ENCODE results near the gene ACO2. TPM values are rescaled to one million over a fixed set of nuclear protein-coding genes. Genes with fewer than 3 reads are reported as not detected.

ACO2 gene
- polyA plus RNA-seq, 1 of the 3 experiments (the other 2 are of a cell fraction): 47.0 TPM

GRCh38 chr22:41481131-41481830 lies 12.4 kb downstream of the ACO2 start:
- TF ChIP-seq REST (IDR thresholded peaks at IDR 0.05; ENCODE audit: low read depth, low read length) (no peak), MXI1 (IDR thresholded peaks at IDR 0.05; ENCODE audit: low read depth, low read length) (no peak), TAF1 (IDR thresholded peaks at IDR 0.05; ENCODE audit: borderline replicate concordance, low read depth, low read length) (no peak), RXRA (IDR thresholded peaks at IDR 0.05; ENCODE audit: borderline replicate concordance, low read depth) (no peak), RAD21 (IDR thresholded peaks at IDR 0.05; ENCODE audit: low read length) (no peak), FOXJ3 (CRISPR knock-in tag; IDR thresholded peaks at IDR 0.05) (no peak), RCOR1 (IDR thresholded peaks at IDR 0.05; ENCODE audit: low read length) (no peak), ZBTB33 (IDR thresholded peaks at IDR 0.05; ENCODE audit: borderline replicate concordance, low read depth) (no peak), RFX5 (IDR thresholded peaks at IDR 0.05; ENCODE audit: low read length) (no peak), SMC3 (IDR thresholded peaks at IDR 0.05; ENCODE audit: low read depth, low read length) (no peak), YY1 (IDR thresholded peaks at IDR 0.05; ENCODE audit: low read depth) (no peak), PBX3 (IDR thresholded peaks at IDR 0.05) (no peak), FOXM1 (IDR thresholded peaks at IDR 0.05; ENCODE audit: low read depth) (no peak), TEAD4 (IDR thresholded peaks at IDR 0.05; ENCODE audit: borderline replicate concordance, insufficient read depth) (no peak), JUND (IDR thresholded peaks at IDR 0.05) (no peak)
- POLR2A ChIA-PET: no interaction called here
- no peaks in the 10 kb centered on the region for H3K9me2 ChIP-seq
- no peaks in the 10 kb centered on the region for H3K27me3 ChIP-seq (ENCODE audit: insufficient read depth)
- no peaks in the 10 kb centered on the region for H3K9me3 ChIP-seq
- H3F3A ChIP-seq (replicated peaks; ENCODE audit: insufficient read depth): no peaks in the 10 kb centered on the region
- no peak overlapping the region for H3K4me2 ChIP-seq
- H3K36me3 ChIP-seq (replicated peaks in 1 of 2; ENCODE audit: control insufficient read depth in 1 of 2, insufficient read depth in 2 of 2, low read length in 1 of 2): no peaks in the 10 kb centered on the region
- WGBS (ENCODE audit: low lambda C conversion rate): 95% methylated on average over 8 of the region's 15 CpGs
- H3K4me1 ChIP-seq (ENCODE audit: control insufficient read depth in 1 of 2, insufficient read depth in 2 of 2, low read depth in 1 of 2, low read length in 1 of 2): no peaks in the 10 kb centered on the region
- no peak overlapping the region for H3K4me3 ChIP-seq (ENCODE audit: low read depth in 2 of 2, low read length in 1 of 2)
- CTCF ChIA-PET: no interaction called here
- H3K9ac ChIP-seq: no peak overlapping the region
- no peak for DNase-seq
- no peak overlapping the region for H2AFZ ChIP-seq (ENCODE audit: low read depth)
- H3K79me2 ChIP-seq (ENCODE audit: insufficient read depth): peaks cover 47% of the 10 kb centered on the region
- H4K20me1 ChIP-seq (ENCODE audit: insufficient read depth): peaks cover 4% of the 10 kb centered on the region; the same call in 1 of the 2 replicates
- H3K27ac ChIP-seq (ENCODE audit: low read depth in 2 of 2, low read length in 1 of 2): no peak overlapping the region
